IMR-90 (cell line): Measurements from ENCODE around the gene ROCK2.

Experiments
- BHLHE40 ChIP-seq: fragments of 150-350 bp; IDR thresholded peaks from 2 replicates; pipeline ENCODE4 v1.6.1; 2016; ENCODE audit warnings: mild to moderate bottlenecking, low read depth, low read length
- CEBPB ChIP-seq: IDR thresholded peaks from 2 replicates; pipeline ENCODE4 v1.6.1; 2012; ENCODE audit warnings: low read depth, low read length, improper control_type of control experiment
- CHD1 ChIP-seq: IDR thresholded peaks from 2 replicates; pipeline ENCODE4 v1.6.1; 2012; ENCODE audit warnings: low read depth, low read length, improper control_type of control experiment
- CTCF ChIP-seq: conservative IDR thresholded peaks from 2 replicates; pipeline ENCODE4 v1.5.1; 2012; ENCODE audit warnings: mild to moderate bottlenecking, low read depth, low read length, improper control_type of control experiment
- MAFK ChIP-seq: IDR thresholded peaks from 2 replicates; pipeline ENCODE4 v1.6.1; 2012; ENCODE audit warnings: low read depth, low read length, improper control_type of control experiment
- MAZ ChIP-seq: IDR thresholded peaks from 2 replicates; pipeline ENCODE4 v1.6.1; 2012; ENCODE audit warnings: low read depth, mild to moderate bottlenecking, low read length, improper control_type of control experiment, moderate library complexity, borderline replicate concordance
- NFE2L2 ChIP-seq: fragments of 150-350 bp; IDR thresholded peaks from 2 replicates; pipeline ENCODE4 v1.6.1; 2016; ENCODE audit warnings: low read depth, mild to moderate bottlenecking, low read length
- POLR2A ChIP-seq: IDR thresholded peaks from 2 replicates; pipeline ENCODE4 v1.6.1; 2012; ENCODE audit warnings: mild to moderate bottlenecking, low read depth, low read length
- USF2 ChIP-seq: fragments of 150-350 bp; IDR thresholded peaks from 2 replicates; pipeline ENCODE4 v1.6.1; 2017; ENCODE audit warnings: mild to moderate bottlenecking, antibody characterized with exemption, low read length, low read depth
- TF ChIP-seq, protein P1 (sequence below): fragments of 150-350 bp; IDR thresholded peaks from 2 replicates; pipeline ENCODE4 v1.6.1; 2016; ENCODE audit warnings: low read depth, mild to moderate bottlenecking, low read length, moderate library complexity, borderline replicate concordance

DNA sequence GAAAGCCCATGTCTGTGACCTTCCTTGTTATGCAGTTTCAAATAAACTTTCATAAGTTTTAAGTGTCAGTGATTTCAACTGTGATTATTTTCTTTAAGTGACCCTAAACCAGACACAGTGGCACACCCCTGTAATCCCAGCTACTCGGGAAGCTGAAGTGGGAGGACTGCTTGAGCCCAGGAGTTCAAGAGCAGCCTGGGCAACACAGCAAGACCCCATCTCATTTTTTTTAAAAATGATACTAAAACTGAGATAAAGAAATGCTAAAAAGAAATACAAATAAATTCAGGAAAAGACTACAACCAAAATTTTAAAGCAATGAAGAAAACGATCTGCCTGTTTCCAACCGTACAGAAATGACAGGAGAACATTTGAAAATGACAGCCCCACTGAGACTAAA lies 54.2 kb downstream of the ROCK2 start:
- TF ChIP-seq POLR2A: no peak
- no peak for TF ChIP-seq CTCF
- no peak for TF ChIP-seq CEBPB
- TF ChIP-seq CHD1: no peak
- TF ChIP-seq USF2: no peak
- TF ChIP-seq MAFK: no peak
- TF ChIP-seq, protein P1, sequence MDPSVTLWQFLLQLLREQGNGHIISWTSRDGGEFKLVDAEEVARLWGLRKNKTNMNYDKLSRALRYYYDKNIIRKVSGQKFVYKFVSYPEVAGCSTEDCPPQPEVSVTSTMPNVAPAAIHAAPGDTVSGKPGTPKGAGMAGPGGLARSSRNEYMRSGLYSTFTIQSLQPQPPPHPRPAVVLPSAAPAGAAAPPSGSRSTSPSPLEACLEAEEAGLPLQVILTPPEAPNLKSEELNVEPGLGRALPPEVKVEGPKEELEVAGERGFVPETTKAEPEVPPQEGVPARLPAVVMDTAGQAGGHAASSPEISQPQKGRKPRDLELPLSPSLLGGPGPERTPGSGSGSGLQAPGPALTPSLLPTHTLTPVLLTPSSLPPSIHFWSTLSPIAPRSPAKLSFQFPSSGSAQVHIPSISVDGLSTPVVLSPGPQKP: no peak
- TF ChIP-seq MAZ: no peak
- no peak for TF ChIP-seq BHLHE40
- TF ChIP-seq NFE2L2: no peak
